OCI-LY1 (cell line): ENCODE results near the gene ZBTB45.

Experiments used
- H2AFZ ChIP-seq: fragments of 200-600 bp; sonication (generic), shearing (Covaris generic); 2 replicates; pipeline ENCODE4 v1.6.0; 2014; ENCODE audit warnings: antibody characterized with exemption, mild to moderate bottlenecking, low read length
- H3F3A ChIP-seq: fragments of 200-600 bp; sonication (generic), shearing (Covaris generic); 2 replicates; pipeline ENCODE4 v1.6.0; 2014; ENCODE audit warnings: mild to moderate bottlenecking, antibody characterized with exemption, low read length, moderate library complexity; ENCODE audit not compliant: insufficient read depth
- H3K27ac ChIP-seq: fragments of 200-600 bp; sonication (generic); 2 replicates; pipeline ENCODE4 v1.5.1; 2014; ENCODE audit warnings: low read length, mixed run types, mild to moderate bottlenecking, low read depth; ENCODE audit not compliant: poor library complexity, severe bottlenecking
- H3K27me3 ChIP-seq: fragments of 200-600 bp; sonication (generic); 2 replicates; pipeline ENCODE4 v1.6.0; 2014; ENCODE audit warnings: antibody characterized with exemption, mild to moderate bottlenecking, low read length, moderate library complexity; ENCODE audit not compliant: insufficient read depth
- H3K36me3 ChIP-seq: fragments of 200-600 bp; sonication (generic); 2 replicates; pipeline ENCODE4 v1.6.1; 2014; ENCODE audit warnings: mild to moderate bottlenecking, antibody characterized with exemption, low read length, moderate library complexity, mixed read lengths; ENCODE audit not compliant: insufficient read depth
- H3K4me1 ChIP-seq: fragments of 200-600 bp; sonication (generic); 2 replicates; pipeline ENCODE4 v1.5.1; 2014; ENCODE audit warnings: mild to moderate bottlenecking, low read length, moderate library complexity; ENCODE audit not compliant: insufficient read depth, severe bottlenecking
- H3K4me2 ChIP-seq: fragments of 200-600 bp; sonication (generic), shearing (Covaris generic); 2 replicates; pipeline ENCODE4 v1.6.1; 2014; ENCODE audit warnings: low read length
- H3K4me3 ChIP-seq: fragments of 200-600 bp; sonication (generic); 2 replicates; pipeline ENCODE4 v1.5.1; 2014; ENCODE audit warnings: low read length, low read depth, mild to moderate bottlenecking, mixed read lengths; ENCODE audit not compliant: poor library complexity, severe bottlenecking
- H3K79me2 ChIP-seq: fragments of 200-600 bp; shearing (Covaris generic); 2 replicates; pipeline ENCODE4 v1.6.1; 2016; ENCODE audit warnings: mixed run types, low read length, mixed read lengths; ENCODE audit not compliant: insufficient read depth
- H3K9ac ChIP-seq: fragments of 200-600 bp; sonication (generic), shearing (Covaris generic); 2 replicates; pipeline ENCODE4 v1.6.1; 2014; ENCODE audit warnings: mild to moderate bottlenecking, low read length, mixed read lengths
- H3K9me2 ChIP-seq: fragments of 200-600 bp; sonication (generic), shearing (Covaris generic); 2 replicates; pipeline ENCODE4 v1.6.1; 2014; ENCODE audit warnings: low read depth, mild to moderate bottlenecking, low read length, mixed read lengths
- H3K9me3 ChIP-seq: fragments of 200-600 bp; shearing (Covaris generic); 2 replicates; pipeline ENCODE4 v1.6.1; 2014; ENCODE audit warnings: low read length, mixed read lengths
- H4K20me1 ChIP-seq: fragments of 200-600 bp; sonication (generic), shearing (Covaris generic); 2 replicates; pipeline ENCODE4 v1.6.0; 2016; ENCODE audit warnings: mild to moderate bottlenecking, low read length; ENCODE audit not compliant: insufficient read depth
- EZH2 ChIP-seq: fragments of 200-600 bp; sonication (generic), shearing (Covaris generic); IDR thresholded peaks from 2 replicates; pipeline ENCODE4 v1.8.0; 2017; ENCODE audit warnings: borderline replicate concordance, mixed run types, mild to moderate bottlenecking, antibody characterized with exemption, low read length, moderate library complexity, mixed read lengths
- TF ChIP-seq, protein P1 (sequence below): fragments of 200-600 bp; sonication (generic), shearing (Covaris generic); IDR thresholded peaks from 2 replicates; pipeline ENCODE4 v1.5.1; 2017; ENCODE audit warnings: mild to moderate bottlenecking, antibody characterized with exemption, low read length, moderate library complexity, mixed read lengths

ZBTB45 gene

DNA sequence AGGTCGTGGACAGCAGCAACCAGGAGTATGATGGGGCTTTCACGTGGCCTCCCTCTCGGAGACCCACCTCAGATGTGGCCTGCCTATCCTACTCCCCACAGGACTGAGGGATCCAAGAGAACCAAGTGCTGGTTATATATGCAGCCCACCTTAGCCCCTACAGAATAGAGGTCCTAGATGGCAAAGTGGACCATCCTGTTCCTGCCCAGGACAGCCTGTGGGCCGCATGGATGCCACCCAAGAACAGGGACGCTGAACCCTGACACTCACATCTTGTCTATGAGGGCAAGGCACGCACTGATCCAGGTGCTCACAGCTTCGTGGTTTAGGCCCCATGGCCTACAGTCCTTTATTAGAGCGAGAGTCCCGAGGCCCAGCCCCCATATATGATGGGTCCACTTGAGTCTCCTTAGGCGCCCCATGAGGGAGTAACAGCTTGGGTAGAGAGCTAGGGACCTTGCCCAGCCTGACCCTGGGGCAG lies 6.4 kb downstream of the ZBTB45 start:
- Histone ChIP-seq H3K27ac (peak overlapping the region; percentile 46), H3K4me1 (peaks cover 36% of the 10 kb centered on the region), H4K20me1 (no peaks in the 10 kb centered on the region), H3K27me3 (no peaks in the 10 kb centered on the region), H3K4me2 (peak overlapping the region; percentile 87), H3K36me3 (peaks cover 9% of the 10 kb centered on the region), H2AFZ (no peak overlapping the region; the same call in 1 of the 2 replicates), H3F3A (no peaks in the 10 kb centered on the region), H3K4me3 (peak overlapping the region; percentile 89), H3K9me3 (no peaks in the 10 kb centered on the region), H3K9ac (peak overlapping the region; percentile 73), H3K9me2 (no peaks in the 10 kb centered on the region), H3K79me2 (peaks cover 5% of the 10 kb centered on the region; the same call in 1 of the 2 replicates)
- no peak for TF ChIP-seq EZH2
- TF ChIP-seq, protein P1, sequence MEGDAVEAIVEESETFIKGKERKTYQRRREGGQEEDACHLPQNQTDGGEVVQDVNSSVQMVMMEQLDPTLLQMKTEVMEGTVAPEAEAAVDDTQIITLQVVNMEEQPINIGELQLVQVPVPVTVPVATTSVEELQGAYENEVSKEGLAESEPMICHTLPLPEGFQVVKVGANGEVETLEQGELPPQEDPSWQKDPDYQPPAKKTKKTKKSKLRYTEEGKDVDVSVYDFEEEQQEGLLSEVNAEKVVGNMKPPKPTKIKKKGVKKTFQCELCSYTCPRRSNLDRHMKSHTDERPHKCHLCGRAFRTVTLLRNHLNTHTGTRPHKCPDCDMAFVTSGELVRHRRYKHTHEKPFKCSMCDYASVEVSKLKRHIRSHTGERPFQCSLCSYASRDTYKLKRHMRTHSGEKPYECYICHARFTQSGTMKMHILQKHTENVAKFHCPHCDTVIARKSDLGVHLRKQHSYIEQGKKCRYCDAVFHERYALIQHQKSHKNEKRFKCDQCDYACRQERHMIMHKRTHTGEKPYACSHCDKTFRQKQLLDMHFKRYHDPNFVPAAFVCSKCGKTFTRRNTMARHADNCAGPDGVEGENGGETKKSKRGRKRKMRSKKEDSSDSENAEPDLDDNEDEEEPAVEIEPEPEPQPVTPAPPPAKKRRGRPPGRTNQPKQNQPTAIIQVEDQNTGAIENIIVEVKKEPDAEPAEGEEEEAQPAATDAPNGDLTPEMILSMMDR, result no peak

DNA sequence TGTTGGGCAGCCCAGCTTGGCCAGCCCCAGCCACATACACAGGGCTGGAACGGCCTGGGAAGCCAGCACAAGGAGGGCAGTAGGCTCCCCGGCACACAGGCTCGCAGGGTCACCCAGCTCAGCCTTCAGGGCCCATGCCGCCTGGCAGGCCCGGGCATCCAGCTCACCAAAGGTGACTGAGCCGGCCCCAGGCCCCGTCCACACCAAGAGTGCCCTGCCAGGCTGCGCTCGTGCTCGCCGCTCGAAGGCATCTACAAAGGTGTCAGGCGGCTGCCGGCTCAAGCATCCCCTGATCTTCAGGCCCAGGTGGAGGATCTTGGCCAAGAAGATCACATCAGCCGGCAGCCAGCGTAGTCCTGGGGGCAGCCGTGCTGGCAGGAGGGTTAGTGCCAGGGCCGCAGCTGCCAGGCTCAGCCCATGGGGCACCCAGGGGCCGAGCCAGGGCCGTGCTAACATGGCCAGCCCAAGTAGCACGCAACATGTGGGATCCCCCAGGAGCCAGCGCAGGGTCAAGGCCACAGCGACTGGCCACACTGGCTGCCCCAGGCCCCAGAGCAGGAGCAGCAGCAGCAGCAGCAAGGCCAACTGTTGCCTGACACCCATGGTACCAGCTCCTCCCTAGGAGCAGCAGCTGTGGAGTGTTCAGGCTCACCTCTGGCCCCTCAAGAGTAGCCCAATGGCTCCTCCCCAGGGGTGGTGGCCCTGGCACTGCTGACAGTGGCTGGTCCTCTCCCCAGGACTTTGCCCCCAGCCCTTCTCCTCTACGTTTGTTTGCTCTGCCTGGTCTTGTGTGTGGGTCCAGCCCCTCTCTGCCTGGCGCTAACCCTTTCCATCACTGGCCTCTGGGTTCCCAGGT lies 8.0 kb downstream of the ZBTB45 start, which contains the start of gene SLC27A5:
SLC27A5 (minus strand) TSS at position 640 of the 856 bp plus-strand sequence; CDS start at position 603, 37 bp downstream.
- no peaks in the 10 kb centered on the region for H3K9me2 ChIP-seq
- H3K9ac ChIP-seq, result no peak within 1 kb of the TSS
- no peaks in the 10 kb centered on the region for H4K20me1 ChIP-seq
- H3K4me2 ChIP-seq, result no peak within 1 kb of the TSS
- no peaks in the 10 kb centered on the region for H3K27me3 ChIP-seq
- no peaks in the 10 kb centered on the region for H3F3A ChIP-seq
- H3K79me2 ChIP-seq, result peaks cover 5% of the 10 kb centered on the region; the same call in 1 of the 2 replicates
- H2AFZ ChIP-seq, result no peak within 1 kb of the TSS
- no peak within 1 kb of the TSS for H3K4me3 ChIP-seq
- H3K27ac ChIP-seq, result no peak within 1 kb of the TSS
- H3K4me1 ChIP-seq, result peaks cover 31% of the 10 kb centered on the region
- TF ChIP-seq, protein P1, result no peak
- no peak for TF ChIP-seq EZH2
- no peaks in the 10 kb centered on the region for H3K9me3 ChIP-seq
- H3K36me3 ChIP-seq, result peaks cover 6% of the 10 kb centered on the region

DNA sequence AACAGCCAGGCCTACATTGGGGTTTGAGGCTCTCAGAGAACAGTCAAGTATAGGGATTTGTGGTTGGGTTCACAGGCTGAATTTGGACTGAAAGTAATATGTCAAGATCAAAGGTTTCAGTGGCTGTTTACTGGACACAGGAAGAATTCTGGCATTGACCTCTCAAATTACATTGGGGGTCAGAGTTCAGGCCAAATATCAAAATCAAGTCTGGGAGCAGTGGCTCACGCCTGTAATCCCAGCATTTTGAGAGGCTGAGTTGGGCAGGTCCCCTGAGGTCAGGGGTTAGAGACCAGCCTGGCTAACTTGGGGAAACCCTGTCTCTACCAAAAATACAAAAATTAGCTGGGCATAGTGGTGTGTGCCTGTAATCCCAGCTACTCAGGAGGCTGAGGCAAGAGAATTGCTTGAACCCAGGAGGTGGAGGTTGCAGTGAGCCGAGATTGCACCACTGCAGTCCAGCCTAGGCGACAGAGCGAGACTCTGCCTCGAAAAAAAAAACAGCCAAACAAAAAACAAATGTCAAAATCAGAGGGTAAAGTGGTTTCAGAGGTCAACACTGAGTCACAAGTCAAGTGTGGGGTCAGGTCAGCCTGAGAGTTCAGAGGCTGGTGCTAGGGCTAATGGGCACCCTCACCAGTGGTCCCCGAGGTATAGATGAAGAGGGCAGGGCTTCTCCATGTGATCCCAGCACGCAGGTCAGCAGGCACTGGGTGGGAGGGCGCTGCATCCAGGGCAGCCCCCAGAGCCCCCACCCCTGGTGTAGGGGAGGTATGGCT lies 9.3 kb downstream of the ZBTB45 start:
- Histone ChIP-seq H3F3A (no peaks in the 10 kb centered on the region), H3K4me3 (no peak overlapping the region), H3K9ac (no peak overlapping the region), H3K36me3 (no peaks in the 10 kb centered on the region; the same call in 1 of the 2 replicates), H3K27ac (no peak overlapping the region), H3K4me2 (no peak overlapping the region), H3K79me2 (peaks cover 5% of the 10 kb centered on the region; the same call in 1 of the 2 replicates), H3K9me2 (no peaks in the 10 kb centered on the region), H3K27me3 (no peaks in the 10 kb centered on the region), H4K20me1 (no peaks in the 10 kb centered on the region), H3K4me1 (peaks cover 18% of the 10 kb centered on the region), H2AFZ (no peak overlapping the region), H3K9me3 (no peaks in the 10 kb centered on the region)
- no peak for TF ChIP-seq EZH2
- TF ChIP-seq, protein P1, result no peak
